HEK293 (cell line): ENCODE measurements around the gene MARCKSL1.

ENCODE experiments used
- GLIS2 ChIP-seq: fragments of 450-650 bp; formaldehyde crosslinking; IDR thresholded peaks from 2 replicates; pipeline ENCODE4 v1.5.1; 2016; ENCODE audit warnings: missing biosample characterization, missing genetic modification characterization
- KLF10 ChIP-seq: fragments of 450-650 bp; IDR thresholded peaks from 2 replicates; pipeline ENCODE4 v1.5.1; 2018; ENCODE audit warnings: missing biosample characterization, mild to moderate bottlenecking, missing genetic modification characterization
- KLF7 ChIP-seq: fragments of 450-650 bp; formaldehyde crosslinking; IDR thresholded peaks from 2 replicates; pipeline ENCODE4 v1.5.1; 2016; ENCODE audit warnings: missing biosample characterization, missing genetic modification characterization, borderline replicate concordance
- KLF8 ChIP-seq: fragments of 450-650 bp; formaldehyde crosslinking; IDR thresholded peaks from 2 replicates; pipeline ENCODE4 v1.5.1; 2016; ENCODE audit warnings: missing biosample characterization, missing genetic modification characterization
- MYNN ChIP-seq: fragments of 450-650 bp; formaldehyde crosslinking; IDR thresholded peaks from 2 replicates; pipeline ENCODE4 v1.5.1; 2016; ENCODE audit warnings: missing biosample characterization, missing genetic modification characterization, borderline replicate concordance
- SCRT1 ChIP-seq: fragments of 450-650 bp; formaldehyde crosslinking; IDR thresholded peaks from 2 replicates; pipeline ENCODE4 v1.5.1; 2016; ENCODE audit warnings: missing biosample characterization, missing genetic modification characterization, borderline replicate concordance
- WT1 ChIP-seq: fragments of 450-650 bp; formaldehyde crosslinking; IDR thresholded peaks from 2 replicates; pipeline ENCODE4 v1.5.1; 2016; ENCODE audit warnings: missing biosample characterization, missing genetic modification characterization
- YY1 ChIP-seq: fragments of 450-650 bp; formaldehyde crosslinking; IDR thresholded peaks from 2 replicates; pipeline ENCODE4 v1.5.1; 2018; ENCODE audit warnings: missing biosample characterization, missing genetic modification characterization
- YY2 ChIP-seq: fragments of 450-650 bp; formaldehyde crosslinking; IDR thresholded peaks from 2 replicates; pipeline ENCODE4 v1.5.1; 2016; ENCODE audit warnings: missing biosample characterization, missing genetic modification characterization
- ZBTB17 ChIP-seq: fragments of 450-650 bp; formaldehyde crosslinking; IDR thresholded peaks from 2 replicates; pipeline ENCODE4 v1.5.1; 2016; ENCODE audit warnings: missing biosample characterization, missing genetic modification characterization
- ZNF114 ChIP-seq: fragments of 450-650 bp; formaldehyde crosslinking; IDR thresholded peaks from 2 replicates; pipeline ENCODE4 v1.5.0; 2017; ENCODE audit warnings: missing biosample characterization, missing genetic modification characterization
- ZNF121 ChIP-seq: fragments of 450-650 bp; formaldehyde crosslinking; IDR thresholded peaks from 2 replicates; pipeline ENCODE4 v1.5.1; 2016; ENCODE audit warnings: missing biosample characterization, missing genetic modification characterization
- ZNF133 ChIP-seq: fragments of 450-650 bp; formaldehyde crosslinking; IDR thresholded peaks from 2 replicates; pipeline ENCODE4 v1.5.1; 2016; ENCODE audit warnings: missing biosample characterization, missing genetic modification characterization
- ZNF157 ChIP-seq: fragments of 450-650 bp; formaldehyde crosslinking; IDR thresholded peaks from 2 replicates; pipeline ENCODE4 v1.5.1; 2016; ENCODE audit warnings: missing biosample characterization, missing genetic modification characterization
- ZNF16 ChIP-seq: fragments of 450-650 bp; formaldehyde crosslinking; IDR thresholded peaks from 2 replicates; pipeline ENCODE4 v1.5.1; 2016; ENCODE audit warnings: low read depth, missing biosample characterization, missing genetic modification characterization
- ZNF19 ChIP-seq: fragments of 450-650 bp; formaldehyde crosslinking; IDR thresholded peaks from 2 replicates; pipeline ENCODE4; 2016; ENCODE audit warnings: missing biosample characterization, missing genetic modification characterization, low read depth
- ZNF2 ChIP-seq: fragments of 450-650 bp; formaldehyde crosslinking; IDR thresholded peaks from 2 replicates; pipeline ENCODE4 v1.5.1; 2016; ENCODE audit warnings: missing biosample characterization, missing genetic modification characterization
- ZNF211 ChIP-seq: fragments of 450-650 bp; formaldehyde crosslinking; IDR thresholded peaks from 2 replicates; pipeline ENCODE4 v1.5.1; 2016; ENCODE audit warnings: low read depth, missing biosample characterization, missing genetic modification characterization
- ZNF248 ChIP-seq: fragments of 450-650 bp; formaldehyde crosslinking; IDR thresholded peaks from 2 replicates; pipeline ENCODE4 v1.5.1; 2017; ENCODE audit warnings: missing biosample characterization, missing genetic modification characterization
- ZNF350 ChIP-seq: fragments of 450-650 bp; formaldehyde crosslinking; IDR thresholded peaks from 2 replicates; pipeline ENCODE4 v1.5.0; 2017; ENCODE audit warnings: missing biosample characterization, mild to moderate bottlenecking, missing genetic modification characterization
- ZNF544 ChIP-seq: fragments of 450-650 bp; formaldehyde crosslinking; IDR thresholded peaks from 2 replicates; pipeline ENCODE4 v1.5.0; 2017; ENCODE audit warnings: missing biosample characterization, missing genetic modification characterization
- ZNF548 ChIP-seq: fragments of 450-650 bp; formaldehyde crosslinking; IDR thresholded peaks from 2 replicates; pipeline ENCODE4 v1.5.1; 2016; ENCODE audit warnings: missing biosample characterization, missing genetic modification characterization
- ZNF600 ChIP-seq: fragments of 450-650 bp; formaldehyde crosslinking; IDR thresholded peaks from 2 replicates; pipeline ENCODE4 v1.5.1; 2016; ENCODE audit warnings: missing biosample characterization, missing genetic modification characterization
- ZNF707 ChIP-seq: fragments of 450-650 bp; formaldehyde crosslinking; IDR thresholded peaks from 2 replicates; pipeline ENCODE4 v1.5.1; 2016; ENCODE audit warnings: missing biosample characterization, missing genetic modification characterization
- ZNF777 ChIP-seq: fragments of 450-650 bp; formaldehyde crosslinking; IDR thresholded peaks from 2 replicates; pipeline ENCODE4 v1.5.1; 2017; ENCODE audit warnings: missing biosample characterization, missing genetic modification characterization, borderline replicate concordance
- ZNF843 ChIP-seq: fragments of 450-650 bp; formaldehyde crosslinking; IDR thresholded peaks from 2 replicates; pipeline ENCODE4 v1.5.1; 2016; ENCODE audit warnings: missing biosample characterization, missing genetic modification characterization
- ZSCAN16 ChIP-seq: fragments of 450-650 bp; formaldehyde crosslinking; IDR thresholded peaks from 2 replicates; pipeline ENCODE4 v1.5.1; 2016; ENCODE audit warnings: missing biosample characterization, missing genetic modification characterization
- TF ChIP-seq, protein P1 (sequence below): fragments of 450-650 bp; formaldehyde crosslinking; IDR thresholded peaks from 2 replicates; pipeline ENCODE4 v1.5.1; 2017; ENCODE audit warnings: missing biosample characterization, missing genetic modification characterization
- TF ChIP-seq, protein P2 (sequence below): fragments of 450-650 bp; formaldehyde crosslinking; IDR thresholded peaks from 2 replicates; pipeline ENCODE4 v1.5.1; 2016; ENCODE audit warnings: missing biosample characterization, missing genetic modification characterization
- TF ChIP-seq, protein P3 (sequence below): fragments of 450-650 bp; formaldehyde crosslinking; IDR thresholded peaks from 2 replicates; pipeline ENCODE4 v1.5.1; 2016; ENCODE audit warnings: missing biosample characterization, missing genetic modification characterization
- TF ChIP-seq, protein P4 (sequence below): fragments of 450-650 bp; formaldehyde crosslinking; IDR thresholded peaks from 2 replicates; pipeline ENCODE4 v1.5.1; 2016; ENCODE audit warnings: missing biosample characterization, missing genetic modification characterization
- TF ChIP-seq, protein P5 (sequence below): IDR thresholded peaks from 2 replicates; pipeline ENCODE4 v1.6.1; 2011; ENCODE audit warnings: mild to moderate bottlenecking, low read depth, low read length, borderline replicate concordance

The MARCKSL1 gene

DNA sequence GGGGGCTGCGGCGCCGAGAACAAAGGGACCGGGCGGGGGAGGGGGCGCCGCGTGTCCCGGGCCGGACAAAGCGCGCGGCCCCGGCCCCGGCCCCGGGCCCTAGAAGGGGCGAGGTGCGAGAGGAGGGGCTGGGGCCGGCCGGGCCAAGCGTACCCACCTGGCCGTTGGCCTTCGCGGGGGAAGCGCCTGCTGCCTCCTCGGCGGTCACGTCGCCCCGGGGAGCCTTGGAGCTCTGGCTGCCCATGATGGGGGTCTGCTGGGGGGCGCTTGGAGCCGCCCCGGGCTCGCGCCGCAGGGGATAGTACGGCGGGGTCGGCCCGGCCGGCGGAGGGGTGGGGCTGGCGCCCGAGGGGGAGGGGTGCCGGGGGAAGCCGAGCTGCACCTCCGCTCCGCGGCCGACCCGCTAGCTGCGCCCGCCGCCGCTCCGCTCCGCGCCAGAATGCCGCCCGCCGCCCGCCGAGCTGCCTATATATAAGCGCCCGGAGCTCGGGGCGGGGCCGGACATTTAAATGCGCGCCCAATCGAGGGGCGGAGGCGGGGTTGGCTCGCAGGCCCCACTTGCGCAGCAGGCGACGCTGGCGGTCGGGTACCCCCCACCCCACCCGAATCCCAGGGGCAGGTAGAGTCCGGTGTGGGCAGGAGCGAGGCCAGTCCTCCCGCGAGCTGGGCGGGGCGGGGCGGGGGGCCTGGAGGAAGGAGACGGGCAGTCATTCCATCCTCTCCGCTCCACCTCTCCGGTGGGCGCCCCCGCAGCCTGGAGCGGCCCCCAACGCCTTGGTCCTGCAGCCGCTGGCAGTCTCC lies at the start of gene MARCKSL1 (continued):
- TF ChIP-seq, protein P1, sequence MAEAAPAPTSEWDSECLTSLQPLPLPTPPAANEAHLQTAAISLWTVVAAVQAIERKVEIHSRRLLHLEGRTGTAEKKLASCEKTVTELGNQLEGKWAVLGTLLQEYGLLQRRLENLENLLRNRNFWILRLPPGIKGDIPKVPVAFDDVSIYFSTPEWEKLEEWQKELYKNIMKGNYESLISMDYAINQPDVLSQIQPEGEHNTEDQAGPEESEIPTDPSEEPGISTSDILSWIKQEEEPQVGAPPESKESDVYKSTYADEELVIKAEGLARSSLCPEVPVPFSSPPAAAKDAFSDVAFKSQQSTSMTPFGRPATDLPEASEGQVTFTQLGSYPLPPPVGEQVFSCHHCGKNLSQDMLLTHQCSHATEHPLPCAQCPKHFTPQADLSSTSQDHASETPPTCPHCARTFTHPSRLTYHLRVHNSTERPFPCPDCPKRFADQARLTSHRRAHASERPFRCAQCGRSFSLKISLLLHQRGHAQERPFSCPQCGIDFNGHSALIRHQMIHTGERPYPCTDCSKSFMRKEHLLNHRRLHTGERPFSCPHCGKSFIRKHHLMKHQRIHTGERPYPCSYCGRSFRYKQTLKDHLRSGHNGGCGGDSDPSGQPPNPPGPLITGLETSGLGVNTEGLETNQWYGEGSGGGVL (tag by site-specific recombination) = no peak
- TF ChIP-seq, protein P2, sequence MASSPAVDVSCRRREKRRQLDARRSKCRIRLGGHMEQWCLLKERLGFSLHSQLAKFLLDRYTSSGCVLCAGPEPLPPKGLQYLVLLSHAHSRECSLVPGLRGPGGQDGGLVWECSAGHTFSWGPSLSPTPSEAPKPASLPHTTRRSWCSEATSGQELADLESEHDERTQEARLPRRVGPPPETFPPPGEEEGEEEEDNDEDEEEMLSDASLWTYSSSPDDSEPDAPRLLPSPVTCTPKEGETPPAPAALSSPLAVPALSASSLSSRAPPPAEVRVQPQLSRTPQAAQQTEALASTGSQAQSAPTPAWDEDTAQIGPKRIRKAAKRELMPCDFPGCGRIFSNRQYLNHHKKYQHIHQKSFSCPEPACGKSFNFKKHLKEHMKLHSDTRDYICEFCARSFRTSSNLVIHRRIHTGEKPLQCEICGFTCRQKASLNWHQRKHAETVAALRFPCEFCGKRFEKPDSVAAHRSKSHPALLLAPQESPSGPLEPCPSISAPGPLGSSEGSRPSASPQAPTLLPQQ (tag by site-specific recombination) = 0 out of 2 replicates have a peak, but pooled peaks have one; percentile 61
- TF ChIP-seq ZNF211 (tag by site-specific recombination) = no peak
- TF ChIP-seq, protein P3, sequence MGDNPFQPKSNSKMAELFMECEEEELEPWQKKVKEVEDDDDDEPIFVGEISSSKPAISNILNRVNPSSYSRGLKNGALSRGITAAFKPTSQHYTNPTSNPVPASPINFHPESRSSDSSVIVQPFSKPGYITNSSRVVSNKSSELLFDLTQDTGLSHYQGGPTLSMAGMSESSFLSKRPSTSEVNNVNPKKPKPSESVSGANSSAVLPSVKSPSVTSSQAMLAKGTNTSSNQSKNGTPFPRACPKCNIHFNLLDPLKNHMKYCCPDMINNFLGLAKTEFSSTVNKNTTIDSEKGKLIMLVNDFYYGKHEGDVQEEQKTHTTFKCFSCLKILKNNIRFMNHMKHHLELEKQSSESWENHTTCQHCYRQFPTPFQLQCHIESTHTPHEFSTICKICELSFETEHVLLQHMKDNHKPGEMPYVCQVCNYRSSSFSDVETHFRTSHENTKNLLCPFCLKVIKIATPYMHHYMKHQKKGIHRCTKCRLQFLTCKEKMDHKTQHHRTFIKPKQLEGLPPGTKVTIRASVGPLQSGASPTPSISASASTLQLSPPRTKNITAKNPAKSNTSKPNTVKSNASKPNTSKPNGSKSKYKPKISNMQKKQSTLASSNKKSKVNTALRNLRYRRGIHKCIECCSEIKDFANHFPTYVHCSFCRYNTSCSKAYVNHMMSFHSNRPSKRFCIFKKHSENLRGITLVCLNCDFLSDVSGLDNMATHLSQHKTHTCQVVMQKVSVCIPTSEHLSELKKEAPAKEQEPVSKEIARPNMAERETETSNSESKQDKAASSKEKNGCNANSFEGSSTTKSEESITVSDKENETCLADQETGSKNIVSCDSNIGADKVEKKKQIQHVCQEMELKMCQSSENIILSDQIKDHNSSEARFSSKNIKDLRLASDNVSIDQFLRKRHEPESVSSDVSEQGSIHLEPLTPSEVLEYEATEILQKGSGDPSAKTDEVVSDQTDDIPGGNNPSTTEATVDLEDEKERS (tag by site-specific recombination) = no peak
- TF ChIP-seq ZNF707 (tag by site-specific recombination) = no peak
- no peak for TF ChIP-seq ZNF548
- no peak for TF ChIP-seq ZNF19
- TF ChIP-seq SCRT1 (tag by site-specific recombination) = no peak
- TF ChIP-seq, protein P4, sequence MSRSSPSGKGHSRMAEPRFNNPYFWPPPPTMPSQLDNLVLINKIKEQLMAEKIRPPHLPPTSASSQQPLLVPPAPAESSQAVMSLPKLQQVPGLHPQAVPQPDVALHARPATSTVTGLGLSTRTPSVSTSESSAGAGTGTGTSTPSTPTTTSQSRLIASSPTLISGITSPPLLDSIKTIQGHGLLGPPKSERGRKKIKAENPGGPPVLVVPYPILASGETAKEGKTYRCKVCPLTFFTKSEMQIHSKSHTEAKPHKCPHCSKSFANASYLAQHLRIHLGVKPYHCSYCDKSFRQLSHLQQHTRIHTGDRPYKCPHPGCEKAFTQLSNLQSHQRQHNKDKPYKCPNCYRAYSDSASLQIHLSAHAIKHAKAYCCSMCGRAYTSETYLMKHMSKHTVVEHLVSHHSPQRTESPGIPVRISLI = no peak
- TF ChIP-seq YY1 = no peak
- TF ChIP-seq ZNF133 (tag by site-specific recombination) = no peak
- TF ChIP-seq, protein P5, sequence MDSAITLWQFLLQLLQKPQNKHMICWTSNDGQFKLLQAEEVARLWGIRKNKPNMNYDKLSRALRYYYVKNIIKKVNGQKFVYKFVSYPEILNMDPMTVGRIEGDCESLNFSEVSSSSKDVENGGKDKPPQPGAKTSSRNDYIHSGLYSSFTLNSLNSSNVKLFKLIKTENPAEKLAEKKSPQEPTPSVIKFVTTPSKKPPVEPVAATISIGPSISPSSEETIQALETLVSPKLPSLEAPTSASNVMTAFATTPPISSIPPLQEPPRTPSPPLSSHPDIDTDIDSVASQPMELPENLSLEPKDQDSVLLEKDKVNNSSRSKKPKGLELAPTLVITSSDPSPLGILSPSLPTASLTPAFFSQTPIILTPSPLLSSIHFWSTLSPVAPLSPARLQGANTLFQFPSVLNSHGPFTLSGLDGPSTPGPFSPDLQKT = no peak
- no peak for TF ChIP-seq ZNF843 (tag by site-specific recombination)
- peak; percentile 64; the same call in 1 of the 2 replicates for TF ChIP-seq KLF10 (tag by site-specific recombination)
- no peak for TF ChIP-seq MYNN (tag by site-specific recombination)
- no peak for TF ChIP-seq ZNF2 (tag by site-specific recombination)
- TF ChIP-seq ZNF114 (tag by site-specific recombination) = no peak
- TF ChIP-seq ZNF157 (tag by site-specific recombination) = no peak
- 0 out of 2 replicates have a peak, but pooled peaks have one; percentile 26 for TF ChIP-seq YY2 (tag by site-specific recombination)
- TF ChIP-seq KLF8 (tag by site-specific recombination) = peak; percentile 58; the same call in 1 of the 2 replicates
- no peak for TF ChIP-seq ZNF600 (tag by site-specific recombination)
- TF ChIP-seq WT1 = no peak
- TF ChIP-seq ZBTB17 = no peak
- no peak for TF ChIP-seq ZNF248 (tag by site-specific recombination)
- 0 out of 2 replicates have a peak, but pooled peaks have one; percentile 13 for TF ChIP-seq ZNF777 (tag by site-specific recombination)
- no peak for TF ChIP-seq ZNF544 (tag by site-specific recombination)
- no peak for TF ChIP-seq ZSCAN16 (tag by site-specific recombination)
- no peak for TF ChIP-seq KLF7
- no peak for TF ChIP-seq ZNF350 (tag by site-specific recombination)
- peak; percentile 81 for TF ChIP-seq GLIS2
- no peak for TF ChIP-seq ZNF16
- no peak for TF ChIP-seq ZNF121 (tag by site-specific recombination)
